GM15510 (cell line): ENCODE data around the gene RALY.

Experiments
- POLR2A ChIP-seq: IDR thresholded peaks from 3 replicates; pipeline ENCODE4 v1.6.1; 2011; ENCODE audit warnings: borderline replicate concordance; ENCODE audit not compliant: insufficient read length; ENCODE audit errors: extremely low read depth

RALY gene

DNA sequence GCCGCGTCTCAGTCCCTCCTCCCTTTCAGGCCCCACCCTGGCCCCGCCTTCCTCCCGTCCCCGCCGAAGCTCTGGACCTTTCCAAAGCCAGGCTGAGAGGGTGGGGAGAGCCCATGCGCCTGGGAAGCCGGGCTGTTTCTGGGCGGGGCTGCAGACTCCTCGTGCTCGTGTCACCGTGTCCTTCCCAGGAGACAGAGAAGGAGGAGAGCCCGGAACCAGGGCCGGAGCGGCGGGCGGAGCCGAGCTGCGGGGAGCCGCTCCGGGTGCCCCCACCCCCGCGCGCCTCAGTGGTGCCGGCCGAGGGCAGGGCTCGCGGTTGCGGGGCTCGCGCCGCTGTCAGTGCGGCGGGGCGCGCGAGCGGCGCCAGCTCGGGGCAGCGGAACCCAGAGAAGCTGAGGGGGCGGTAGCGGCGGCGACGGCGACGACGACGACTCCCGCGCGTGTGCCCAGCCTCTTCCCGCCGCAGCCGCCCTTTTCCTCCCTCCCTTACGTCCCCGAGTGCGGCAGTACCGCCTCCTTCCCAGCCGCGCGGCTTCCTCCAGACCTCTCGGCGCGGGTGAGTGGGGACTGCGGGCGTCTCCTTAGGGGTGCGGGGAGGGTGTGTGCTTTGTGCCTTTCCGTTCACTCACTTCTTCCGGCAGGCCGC lies at the start of gene RALY:
TSS of gene RALY (plus strand) at position 336 of the 646 bp plus-strand sequence. CDS start 78,164 bp downstream, outside the sequence.
- TF ChIP-seq POLR2A: peak; percentile 99

DNA sequence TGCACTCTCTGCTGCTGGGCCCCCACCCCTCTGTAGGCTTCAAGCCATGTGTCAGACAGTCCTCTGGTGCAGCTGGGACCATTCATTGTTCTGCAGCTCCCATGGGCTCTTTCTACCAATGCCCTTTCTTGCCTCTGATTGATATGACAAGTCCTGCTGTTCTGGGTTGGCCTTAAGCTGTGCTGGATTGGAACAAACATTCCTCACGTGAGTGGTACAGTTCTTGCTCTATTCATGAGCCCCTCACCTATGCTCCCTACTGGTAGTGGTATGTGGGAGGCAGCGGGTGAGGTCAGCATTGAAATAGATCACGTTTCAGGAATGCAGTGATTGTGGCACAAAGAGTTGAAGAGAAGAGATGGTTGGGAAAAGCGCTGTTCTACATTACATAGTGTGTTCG lies 48.8 kb upstream of the RALY start:
- no peak for TF ChIP-seq POLR2A

DNA sequence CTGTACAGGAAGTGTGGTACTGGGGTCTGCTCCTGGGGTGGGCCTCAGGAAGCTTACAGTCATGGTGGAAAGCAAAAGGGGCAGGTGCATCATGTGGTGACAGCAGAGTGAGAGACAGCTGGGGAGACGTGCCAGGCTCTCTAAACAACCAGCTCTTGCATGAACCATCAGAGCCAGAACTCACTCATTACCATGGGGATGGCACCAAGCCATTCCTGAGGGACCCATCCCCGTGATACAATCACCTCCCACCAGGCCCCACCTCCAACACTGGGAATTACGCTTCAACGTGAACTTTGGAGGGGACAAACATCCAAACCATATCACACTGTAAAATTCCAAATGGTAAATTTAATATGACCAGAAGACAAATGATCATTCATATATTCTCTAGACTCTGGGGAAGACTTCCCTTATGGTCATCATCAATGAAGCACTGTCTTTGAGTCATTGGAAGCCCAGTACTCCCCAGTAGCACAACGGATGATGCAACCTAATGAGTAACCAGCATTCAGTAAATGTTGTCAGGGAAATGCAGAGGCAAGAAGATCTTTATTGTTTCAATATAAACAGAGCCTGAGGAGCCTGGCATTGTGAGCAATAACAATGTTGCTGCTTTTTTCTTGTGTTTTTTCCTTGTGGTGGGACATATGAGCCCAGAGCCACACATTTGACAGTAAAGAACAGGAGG lies 48.2 kb upstream of the RALY start:
- TF ChIP-seq POLR2A: no peak

DNA sequence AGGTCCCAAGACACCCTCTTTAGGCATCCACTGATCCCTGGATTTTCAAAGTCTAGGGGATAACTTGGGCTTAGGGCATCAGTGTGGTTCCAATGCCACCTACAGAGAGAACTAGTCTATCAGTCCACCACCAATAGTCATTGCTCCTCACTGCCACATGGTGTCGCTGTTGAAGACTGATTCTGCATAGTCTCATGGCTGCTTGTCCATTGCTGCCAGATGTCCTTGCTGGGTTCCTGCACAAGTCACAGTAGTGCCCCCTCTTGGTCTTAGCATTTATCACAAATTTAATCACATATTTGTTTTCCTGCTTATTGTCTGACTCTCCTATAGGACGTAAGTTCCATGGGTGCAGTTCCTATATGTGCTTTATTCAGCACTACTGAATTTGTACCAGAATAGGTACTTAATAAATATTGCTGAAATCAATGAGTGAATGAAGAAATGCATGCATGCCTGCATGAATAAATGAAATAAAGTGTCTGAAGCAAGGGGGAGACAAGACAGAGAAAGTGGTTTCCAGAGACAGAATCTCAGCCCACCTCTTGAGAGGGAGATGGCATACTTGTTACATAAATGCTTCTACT lies 45.9 kb upstream of the RALY start:
- no peak for TF ChIP-seq POLR2A

DNA sequence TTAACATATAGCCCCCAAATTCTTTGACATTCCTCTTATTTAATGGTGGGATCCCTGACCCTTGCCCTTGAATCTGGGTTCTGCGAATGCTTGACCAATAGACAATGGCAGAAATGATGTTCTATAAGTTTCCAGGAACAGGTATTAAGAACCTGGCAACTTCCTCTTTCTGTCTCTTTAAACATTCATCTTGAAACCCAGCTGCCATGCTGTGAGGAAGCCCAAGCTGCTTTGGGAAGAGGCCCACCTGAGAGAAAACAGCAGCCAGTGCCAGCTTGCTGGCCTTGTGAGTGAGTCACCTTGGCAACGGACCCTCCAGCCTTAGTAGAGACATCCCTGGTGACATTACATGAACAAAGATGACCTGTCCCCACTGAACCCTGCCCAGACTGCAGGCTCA lies 45.2 kb upstream of the RALY start:
- TF ChIP-seq POLR2A: no peak

DNA sequence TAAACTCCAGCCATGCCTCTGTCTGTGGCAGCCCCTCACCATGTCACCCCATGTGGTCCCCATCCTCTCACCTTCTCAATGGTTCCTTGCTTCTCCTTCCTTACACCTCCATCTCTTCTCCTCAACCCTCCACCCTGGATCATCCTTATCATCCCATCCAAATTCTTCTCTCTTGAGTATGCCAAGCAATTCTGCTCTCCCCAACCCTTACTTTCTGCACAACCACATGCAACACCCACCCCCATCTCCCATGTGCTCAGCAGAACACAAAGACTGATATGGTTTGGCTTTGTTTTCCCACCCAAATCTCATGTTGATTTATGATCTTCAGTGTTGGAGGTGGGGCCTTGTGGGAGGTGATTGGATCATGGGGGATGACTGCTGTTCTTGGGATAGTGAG lies 42.5 kb upstream of the RALY start:
- no peak for TF ChIP-seq POLR2A

DNA sequence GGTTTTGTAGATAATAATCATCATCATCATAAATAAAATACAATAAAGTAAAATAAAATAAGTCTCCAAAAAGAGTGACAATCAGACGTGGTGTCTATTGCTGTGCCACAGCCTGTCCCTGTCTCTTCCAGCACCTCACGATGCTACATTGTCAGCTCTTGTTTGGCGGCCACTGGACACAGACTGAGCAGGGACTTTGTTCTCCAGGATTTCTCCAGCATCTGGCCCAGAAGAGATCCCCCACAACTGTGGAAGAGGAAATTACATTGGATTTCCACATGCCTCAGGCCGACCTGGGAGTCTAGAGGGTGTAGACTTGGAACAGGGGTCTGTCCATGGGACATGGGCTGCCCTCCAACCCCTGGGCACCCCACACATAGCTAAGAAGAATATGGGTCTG lies 39.2 kb upstream of the RALY start:
- TF ChIP-seq POLR2A: no peak

DNA sequence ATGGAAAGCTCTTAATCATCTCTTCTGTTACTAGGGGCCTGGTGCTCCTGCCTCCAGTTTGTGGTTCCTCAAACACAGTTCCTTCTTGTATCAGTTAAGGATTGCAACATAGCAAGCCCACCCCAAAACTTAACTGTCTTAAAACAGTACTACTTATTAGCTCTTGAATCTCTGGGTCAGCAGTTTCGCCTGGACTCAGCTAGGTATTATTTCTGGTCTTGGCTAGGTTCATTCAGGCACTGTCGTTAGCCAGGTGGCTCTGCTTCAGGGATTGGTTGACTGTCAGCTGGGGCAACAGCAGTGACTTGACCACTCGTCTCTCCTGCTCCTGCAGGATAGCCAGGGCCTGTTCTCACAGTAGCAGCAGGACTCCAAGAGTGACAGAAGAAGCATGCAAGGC lies 30.0 kb upstream of the RALY start:
- no peak for TF ChIP-seq POLR2A

DNA sequence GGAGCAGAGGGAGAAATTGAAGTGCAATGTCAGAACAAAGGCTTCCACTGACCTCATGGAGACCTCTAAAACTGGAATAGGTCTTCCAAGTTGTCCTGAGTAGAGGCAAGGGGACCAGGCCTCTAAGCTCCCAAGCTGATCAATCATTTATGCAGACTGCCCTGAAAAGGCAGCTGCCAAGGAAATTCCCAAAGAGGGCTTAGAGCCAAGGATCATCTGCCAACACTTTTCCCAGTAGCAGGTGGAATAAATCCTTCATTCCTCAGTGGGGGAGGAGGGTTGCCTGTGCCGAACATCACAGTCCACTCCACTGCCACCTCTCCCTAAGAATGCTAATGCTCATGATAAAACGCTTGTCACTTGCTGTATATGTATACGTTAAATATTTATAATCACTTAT lies 29.3 kb upstream of the RALY start:
- no peak for TF ChIP-seq POLR2A

DNA sequence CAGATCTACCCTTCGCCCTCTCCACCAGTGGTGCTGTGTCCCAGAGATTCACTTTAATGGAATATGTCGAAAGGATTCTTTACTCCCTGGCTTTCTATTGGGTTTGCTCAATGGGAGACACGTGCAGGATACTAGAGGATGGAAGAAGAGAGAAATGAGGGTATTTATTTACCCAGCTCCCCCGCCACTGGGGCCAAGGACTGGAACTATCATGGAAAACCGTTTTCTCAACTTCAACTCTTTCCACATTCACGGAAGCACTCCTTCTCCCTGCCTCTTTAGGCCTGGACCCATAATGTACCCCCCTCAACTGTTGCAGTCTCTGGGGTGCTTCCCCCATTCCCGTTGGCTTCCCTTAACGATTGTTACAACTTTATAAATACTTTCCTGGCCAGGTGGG lies 26.6 kb upstream of the RALY start:
- no peak for TF ChIP-seq POLR2A

DNA sequence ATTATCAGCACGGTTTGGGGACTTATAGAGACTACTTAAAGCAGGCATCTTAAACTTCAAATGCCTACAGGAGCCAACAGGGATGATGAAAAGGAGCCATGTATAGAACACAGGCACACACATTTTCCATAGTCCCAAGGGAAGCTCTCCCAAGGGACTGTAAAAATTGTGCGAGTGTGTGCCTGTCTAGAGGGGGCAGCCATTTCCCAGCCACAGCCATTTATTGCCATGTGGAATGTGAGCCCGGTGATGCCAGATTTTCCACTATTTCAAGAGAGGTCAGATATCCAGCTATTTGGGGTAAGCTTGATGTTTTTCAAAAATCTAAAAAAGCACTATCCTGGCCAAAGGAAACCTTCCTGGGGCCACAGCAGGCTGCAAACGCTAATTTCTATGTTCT lies 24.1 kb upstream of the RALY start:
- TF ChIP-seq POLR2A: no peak

DNA sequence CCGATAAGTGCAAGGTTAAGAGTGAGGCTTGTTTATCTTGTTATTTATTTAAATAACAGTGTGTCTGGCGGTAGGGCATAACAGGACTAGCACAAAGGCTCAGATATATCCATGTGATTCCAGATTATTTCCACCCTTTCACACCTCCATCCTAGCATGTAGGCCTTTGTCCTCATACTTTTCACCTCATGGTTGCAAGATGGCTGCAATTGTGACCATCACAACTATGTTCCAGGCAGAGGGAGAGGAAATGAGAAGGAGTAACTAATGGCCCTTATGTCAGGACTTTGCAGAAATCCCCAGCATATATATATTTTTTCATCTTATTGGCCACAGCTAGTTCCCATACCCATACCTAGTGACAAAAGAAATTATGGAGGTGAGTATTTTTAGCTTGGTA lies 23.5 kb upstream of the RALY start:
- no peak for TF ChIP-seq POLR2A

DNA sequence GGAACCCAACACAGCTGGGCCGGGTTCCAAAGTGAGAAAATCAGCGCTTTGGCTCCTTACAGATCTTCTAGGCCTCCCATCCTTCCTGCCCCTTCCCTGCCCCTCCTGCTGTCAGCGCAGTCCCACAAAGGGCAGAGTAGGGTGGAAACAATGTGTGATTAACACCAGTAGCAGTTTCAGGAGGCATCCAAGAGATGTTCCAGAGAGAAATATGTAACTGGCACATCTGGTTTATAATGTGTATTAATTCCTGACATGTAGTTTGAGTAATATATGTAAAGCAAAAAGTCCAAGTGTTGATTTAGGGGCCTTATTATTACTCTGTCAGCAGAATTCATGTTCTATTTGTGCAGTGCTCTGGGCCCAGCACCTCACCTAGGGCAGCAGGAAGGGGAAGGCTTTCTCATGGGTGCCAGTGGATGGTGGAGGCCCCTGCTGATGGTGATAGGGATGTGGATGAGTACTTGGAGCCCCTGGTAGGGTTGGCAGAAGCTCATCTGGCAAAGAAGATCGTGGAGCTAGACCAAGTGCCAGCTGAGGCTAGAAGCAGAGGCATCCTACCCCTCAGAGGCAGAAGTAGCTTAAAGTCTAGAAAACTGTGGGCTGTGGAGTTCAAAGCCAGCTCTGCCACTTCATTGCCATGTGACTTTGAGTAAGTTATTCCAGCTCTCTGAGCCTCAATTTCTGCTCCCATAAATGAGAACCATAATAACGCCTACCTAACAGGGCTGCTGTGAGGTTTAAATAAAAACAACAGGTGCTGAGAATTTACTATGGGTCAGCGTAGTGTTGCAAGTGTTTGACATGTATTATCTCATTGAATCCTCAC lies 22.4 kb upstream of the RALY start:
- TF ChIP-seq POLR2A: no peak

DNA sequence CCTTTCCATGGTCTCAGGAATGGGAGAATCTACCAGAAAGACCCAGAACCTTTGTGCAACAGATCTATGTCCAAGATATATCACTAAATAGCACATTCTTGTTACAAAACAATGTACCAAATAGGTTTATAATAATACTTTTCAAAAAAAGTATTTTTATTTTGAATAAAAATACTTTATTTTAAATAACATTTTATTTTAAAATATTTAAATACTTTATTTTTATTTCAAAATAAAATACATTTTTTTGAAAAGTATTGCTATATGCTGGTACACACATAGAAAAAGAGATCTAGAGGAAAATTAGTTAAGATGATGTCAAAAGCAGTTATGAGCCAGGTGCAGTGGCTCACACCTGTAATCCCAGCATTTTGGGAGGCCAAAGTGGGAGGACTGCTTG lies 16.8 kb upstream of the RALY start:
- TF ChIP-seq POLR2A: no peak

DNA sequence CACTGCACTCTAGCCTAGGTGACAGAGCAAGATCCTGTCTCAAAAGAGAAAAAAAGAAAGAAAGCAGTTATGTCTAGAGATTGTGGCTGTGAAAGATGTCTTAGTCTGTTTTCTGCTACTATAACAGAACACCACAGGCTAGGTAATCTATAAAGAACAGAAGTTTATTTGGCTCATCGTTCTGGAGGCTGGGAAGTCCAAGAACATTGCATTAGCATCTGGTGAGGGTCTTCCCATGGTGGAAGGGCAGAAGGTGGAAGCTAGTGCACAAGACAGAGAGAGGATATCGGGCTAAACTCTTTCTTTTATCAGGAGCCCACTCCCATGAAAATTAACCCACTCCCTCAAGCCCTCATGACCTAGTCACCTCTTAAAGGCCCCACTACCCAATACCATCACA lies 16.2 kb upstream of the RALY start:
- TF ChIP-seq POLR2A: no peak
